Measurements from ENCODE around the gene CENPO. TPM values are rescaled to one million over a fixed set of nuclear protein-coding genes. Genes with fewer than 3 reads are reported as not detected.

The CENPO gene
- total and polyA plus RNA-seq, 2 of the 4 experiments (the other 2 are of a cell fraction) = 20.1 to 27.2 TPM

- Histone ChIP-seq H3K4ac (ENCODE audit: low read depth, low read length) (no peak overlapping the region), H2AK5ac (ENCODE audit: low read depth, low read length) (no peak overlapping the region), H3K4me3 (ENCODE audit: insufficient read depth, low read depth, low read length) (no peak overlapping the region), H3K27me3 (ENCODE audit: control insufficient read depth, insufficient read depth, low read length) (no peaks in the 10 kb centered on the region), H4K20me1 (ENCODE audit: insufficient read depth, low read length) (no peaks in the 10 kb centered on the region), H4K91ac (ENCODE audit: insufficient read depth, low read depth, low read length) (no peak overlapping the region), H2BK120ac (ENCODE audit: low read depth, low read length) (no peak overlapping the region), H3K36me3 (ENCODE audit: control insufficient read depth, insufficient read depth, low read length) (no peaks in the 10 kb centered on the region), H2BK15ac (ENCODE audit: low read depth, low read length) (no peak overlapping the region), H3K56ac (ENCODE audit: extremely low read depth, insufficient read depth, low read length) (no peak overlapping the region), H2AK9ac (replicated peaks; ENCODE audit: low read depth, low read length, poor library complexity) (no peak overlapping the region), H3K4me2 (ENCODE audit: low read depth, low read length) (no peak overlapping the region), H2BK5ac (ENCODE audit: low read depth, low read length, poor library complexity, severe bottlenecking) (no peak overlapping the region), H4K8ac (ENCODE audit: low read depth in 2 of 2, low read length in 2 of 2) (no peak overlapping the region), H3K4me1 (ENCODE audit: control insufficient read depth, insufficient read depth, low read length) (peaks cover 28% of the 10 kb centered on the region), H2BK20ac (ENCODE audit: low read depth, low read length) (no peak overlapping the region), H2AFZ (replicated peaks; ENCODE audit: low read length, poor library complexity) (no peak overlapping the region), H3K9me3 (ENCODE audit: control insufficient read depth, insufficient read depth, low read length) (no peaks in the 10 kb centered on the region), H3K9me1 (ENCODE audit: insufficient read depth, low read length) (peaks cover 17% of the 10 kb centered on the region), H3K27ac (ENCODE audit: insufficient read depth, low read length) (no peak overlapping the region), H3K23ac (ENCODE audit: low read depth, low read length) (no peak overlapping the region), H4K5ac (ENCODE audit: low read depth, low read length) (no peak overlapping the region), H3K18ac (ENCODE audit: low read depth, low read length) (no peak overlapping the region), H3K14ac (replicated peaks; ENCODE audit: low read depth, low read length) (no peak overlapping the region), H3K9ac (ENCODE audit: low read depth, low read length) (no peak overlapping the region), H3K79me1 (ENCODE audit: low read depth in 1 of 2, low read length in 2 of 2) (peaks cover 0 to 16% of the 10 kb centered on the region in 2 experiments; a peak in 2 of 4 replicates)
- dilution Hi-C loops (cut with HindIII; ENCODE audit: low sequenced_read_pairs, unreplicated experiment) = no loop called here
- WGBS, 2 experiments (ENCODE audit: extremely low coverage in 2 of 2, insufficient read length in 1 of 2) = no CpG with 5 or more reads among the region's 9 CpGs
- POLR2A ChIA-PET (ENCODE audit: unreplicated experiment) = no interaction called here
- DNase-seq (no peak), ATAC-seq (ENCODE audit: low read depth) (no peak)
- intact Hi-C loops (cut with micrococcal nuclease) = no loop called here
- CTCF ChIA-PET = no interaction called here
- in situ Hi-C loops (cut with MboI; ENCODE audit: low sequenced_read_pairs) = no loop called here
- no peak for TF ChIP-seq POLR2A (IDR thresholded peaks at IDR 0.05; ENCODE audit: low read depth, low read length)
- no peak for TF ChIP-seq MAZ (IDR thresholded peaks at IDR 0.05; ENCODE audit: borderline replicate concordance, low read depth, low read length)
- TF ChIP-seq RCOR1 (IDR thresholded peaks at IDR 0.05; ENCODE audit: insufficient replicate concordance, low read length) = no peak
- TF ChIP-seq MXI1 (IDR thresholded peaks at IDR 0.05; ENCODE audit: borderline replicate concordance, low read depth, low read length) = no peak
- TF ChIP-seq ELK1 (IDR thresholded peaks at IDR 0.05; ENCODE audit: borderline replicate concordance, low read depth, low read length) = no peak
- TF ChIP-seq CEBPB (IDR thresholded peaks at IDR 0.05; ENCODE audit: low read depth, low read length) = no peak
- TF ChIP-seq CTCF (conservative IDR thresholded peaks at IDR 0.05; ENCODE audit: low read depth, low read length) = no peak
- TF ChIP-seq USF2 (IDR thresholded peaks at IDR 0.05; ENCODE audit: low read depth, low read length) = no peak
- no peak for TF ChIP-seq NFE2L2 (IDR thresholded peaks at IDR 0.05; ENCODE audit: low read depth, low read length)
- no peak for TF ChIP-seq BHLHE40 (IDR thresholded peaks at IDR 0.05; ENCODE audit: low read depth, low read length)
- no peak for TF ChIP-seq RFX5 (IDR thresholded peaks at IDR 0.05; ENCODE audit: low read depth, low read length)
- no peak for TF ChIP-seq SMC3 (IDR thresholded peaks at IDR 0.05; ENCODE audit: low read depth, low read length)
- TF ChIP-seq CHD1 (IDR thresholded peaks at IDR 0.05; ENCODE audit: low read depth, low read length) = no peak
- TF ChIP-seq FOS (IDR thresholded peaks at IDR 0.05; ENCODE audit: low read depth, low read length) = no peak
- TF ChIP-seq RAD21 (IDR thresholded peaks at IDR 0.05; ENCODE audit: low read length) = no peak
- no peak for TF ChIP-seq MAFK (IDR thresholded peaks at IDR 0.05; ENCODE audit: low read depth, low read length)
- no TSS peak for BruUV-seq (replicated peaks)
These were observed 59.8 kb downstream of the CENPO start for GRCh38 chr2:24853046-24853445.
